ENCODE measurements around the gene CCSER1.

- no peak for TF ChIP-seq POLR2A (IDR thresholded peaks at IDR 0.05; ENCODE audit: low read depth, low read length)
- no peak for TF ChIP-seq TAF1 (IDR thresholded peaks at IDR 0.05; ENCODE audit: borderline replicate concordance, low read depth, low read length)
Measured at GRCh38 chr4:90146306-90146705, 19.1 kb downstream of the CCSER1 start.
